Activated T-helper 1 cell treated with Interleukin-2 at 50 U/mL for 16 hours (primary cell): ENCODE results near the gene FBXW7.
"Not testable (repeated sequence)": the region's sequence is repeated elsewhere in the genome, so short reads cannot be mapped to it uniquely, and the experiment has no call there.

ENCODE experiments used
- DNase-seq: peaks from one replicate; pipeline ENCODE4 v3.0.0-alpha.2; 2020; ENCODE audit warnings: low read depth

Gene FBXW7

GRCh38 chr4:152545088-152545487 lies 9.2 kb upstream of the FBXW7 start:
- DNase-seq, result no peak

DNA sequence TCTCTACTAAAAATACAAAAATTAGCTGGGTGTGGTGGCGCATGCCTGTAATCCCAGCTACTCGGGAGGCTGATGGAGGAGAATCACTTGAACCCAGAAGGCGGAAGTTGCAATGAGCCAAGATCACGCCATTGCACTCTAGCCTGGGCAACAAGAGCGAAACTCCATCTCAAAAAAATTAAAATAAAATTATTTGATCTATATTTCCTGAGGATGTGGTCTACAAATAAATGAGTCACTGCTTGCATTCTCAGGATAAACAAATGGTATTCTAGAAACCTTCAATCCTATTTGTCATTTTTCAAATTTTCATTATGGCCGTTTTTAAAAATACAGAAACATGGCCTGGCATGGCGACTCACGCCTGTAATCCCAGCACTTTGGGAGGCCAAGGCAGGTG lies 8.6 kb upstream of the FBXW7 start:
- DNase-seq, result not testable (repeated sequence)

- DNase-seq, result no peak
Measured at GRCh38 chr4:152540941-152541340, 5.0 kb upstream of the FBXW7 start.

DNA sequence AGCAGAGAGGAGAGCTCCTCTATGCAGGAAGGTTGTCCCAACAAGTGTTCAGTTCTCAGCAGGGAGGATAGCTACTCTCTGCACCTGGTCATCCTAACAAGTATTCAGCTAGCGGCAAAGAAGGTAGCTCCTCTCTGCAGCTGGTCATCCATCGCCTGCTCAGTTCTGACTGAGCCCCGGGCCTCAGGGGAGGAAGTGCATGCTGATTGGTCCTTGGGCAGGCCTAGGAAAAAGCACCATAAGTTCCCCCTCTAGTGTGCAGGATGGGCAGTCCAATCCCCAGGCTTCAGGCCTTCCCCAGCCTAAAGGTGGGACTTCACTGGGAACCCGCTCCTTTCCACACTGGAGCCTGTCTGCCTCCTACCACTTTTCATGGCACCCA lies 4.4 kb upstream of the FBXW7 start:
- no peak for DNase-seq

DNA sequence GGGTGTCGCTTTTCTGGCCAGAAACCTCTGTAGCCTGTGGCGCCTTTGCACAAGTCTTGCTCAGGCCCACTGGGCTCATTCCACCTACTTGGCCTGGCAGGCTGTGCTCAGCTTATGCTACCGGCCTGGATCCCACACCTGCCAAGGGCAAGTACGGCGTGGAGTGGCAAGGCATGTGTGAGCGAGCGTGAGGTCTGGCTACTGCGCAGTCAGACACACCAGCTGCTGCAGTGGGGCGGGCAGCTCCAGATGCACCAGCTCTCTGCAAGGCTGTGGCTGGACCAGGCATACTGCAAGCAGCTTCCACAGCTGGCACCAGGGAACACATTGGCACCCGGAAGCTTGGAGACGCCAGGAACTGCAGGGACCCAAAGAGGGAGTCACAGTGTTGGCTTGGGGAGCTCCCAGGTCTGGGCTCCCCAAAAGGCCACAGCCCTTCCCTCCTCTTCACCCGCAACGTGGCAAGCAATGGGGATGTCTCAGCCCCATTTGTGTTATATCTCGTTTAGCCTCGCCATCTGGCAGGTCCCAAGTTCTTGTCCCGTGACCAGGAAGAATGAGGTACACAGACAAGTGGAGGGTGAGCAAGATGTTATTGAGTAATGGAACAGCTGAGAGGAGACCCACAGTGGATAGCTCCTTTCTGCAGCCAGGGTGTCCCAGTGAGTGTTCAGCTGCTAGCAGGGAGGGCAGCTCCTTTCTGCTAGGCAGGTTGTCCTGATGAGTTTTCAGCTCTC lies 3.8 kb upstream of the FBXW7 start:
- no peak for DNase-seq

DNA sequence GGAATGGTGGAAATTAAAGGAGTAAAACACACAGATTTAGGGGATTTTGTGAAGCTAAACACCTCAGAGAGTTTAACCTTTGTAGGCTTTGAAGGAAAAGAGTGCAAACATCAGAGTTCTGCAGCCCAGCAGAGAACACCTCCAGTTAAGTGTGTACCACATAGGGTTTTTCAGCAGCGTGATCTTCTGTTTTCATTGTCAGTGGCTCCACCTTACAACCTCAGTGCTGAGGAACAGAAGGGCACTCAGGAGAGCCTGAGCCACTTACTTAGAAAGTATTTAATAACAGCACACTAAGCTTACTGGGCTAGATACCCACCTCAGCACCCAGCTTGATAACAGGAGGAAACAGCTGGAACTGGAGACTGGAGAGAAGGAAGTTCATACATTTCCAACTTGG lies 2.0 kb upstream of the FBXW7 start:
- no peak for DNase-seq

- no peak for DNase-seq
Measured at GRCh38 chr4:152536545-152537182, 772 bp upstream of the FBXW7 start.

DNA sequence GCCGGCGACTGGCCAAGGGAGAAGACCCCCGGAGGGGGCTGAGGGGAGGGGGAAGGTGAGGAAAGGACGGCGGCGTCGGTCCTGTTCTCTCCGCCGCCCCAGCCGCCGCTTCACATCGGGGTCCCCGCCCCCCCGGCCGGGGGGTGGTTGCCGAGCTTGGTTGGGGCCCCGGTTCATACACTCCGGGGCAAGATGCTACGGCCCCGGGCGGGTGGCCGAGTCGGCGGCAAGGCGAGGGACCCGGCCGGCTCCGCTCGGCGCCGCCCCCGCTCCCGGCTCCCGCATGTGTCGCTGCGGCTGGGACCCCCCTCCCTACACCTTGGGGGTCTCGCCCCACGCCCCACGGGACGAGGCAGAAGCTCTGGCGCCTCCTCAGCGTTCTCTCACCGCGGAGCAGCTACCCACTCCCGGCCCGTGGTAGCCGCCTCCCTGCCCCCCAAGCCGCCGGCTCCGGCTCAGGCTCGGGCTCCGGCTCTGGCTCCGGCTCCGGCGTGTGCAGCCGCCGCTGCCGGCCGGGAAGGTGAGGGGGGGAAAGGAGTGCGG lies 461 bp downstream of the FBXW7 start:
- DNase-seq, result peak; percentile 26

DNA sequence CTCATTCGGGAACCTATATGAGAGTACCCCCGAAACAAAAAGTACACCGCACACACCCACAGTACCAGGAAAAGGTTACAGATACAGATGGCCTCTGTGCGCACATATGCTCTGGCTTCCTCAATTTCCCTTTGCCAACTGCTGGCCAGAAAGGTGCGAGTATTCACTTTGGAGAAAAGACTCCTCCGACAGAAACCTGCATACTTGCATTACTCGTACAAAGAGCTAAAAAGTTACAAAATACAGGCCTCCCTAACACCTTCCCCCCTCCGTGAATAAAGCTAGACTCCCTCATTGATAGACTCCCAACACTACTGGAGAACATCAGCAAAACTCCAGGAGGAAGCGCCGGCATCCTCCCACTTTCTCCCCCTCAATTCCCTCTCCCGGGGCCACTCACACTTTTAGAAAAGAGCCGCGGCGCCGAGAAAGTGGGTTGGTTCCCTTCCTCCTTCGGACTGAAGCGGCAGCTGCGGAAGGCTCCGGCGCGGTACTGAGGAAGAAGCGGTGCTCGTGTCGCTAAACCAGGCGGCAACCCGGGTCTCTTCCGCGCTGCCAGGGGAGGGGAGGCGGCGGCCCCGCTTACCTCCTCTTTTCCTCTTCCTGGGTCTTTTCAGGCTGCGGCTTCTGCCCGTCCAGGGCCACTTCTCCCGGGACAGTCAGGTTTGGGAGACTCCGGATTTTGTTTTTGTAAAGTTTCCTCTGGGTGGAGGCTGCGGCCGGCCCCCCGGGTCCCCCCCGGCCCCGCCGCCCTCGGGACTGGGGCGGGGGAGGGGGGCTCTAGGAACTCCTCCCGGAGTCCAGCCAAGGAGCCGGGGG lies 1.1 kb downstream of the FBXW7 start:
- peak; percentile 32 for DNase-seq

DNA sequence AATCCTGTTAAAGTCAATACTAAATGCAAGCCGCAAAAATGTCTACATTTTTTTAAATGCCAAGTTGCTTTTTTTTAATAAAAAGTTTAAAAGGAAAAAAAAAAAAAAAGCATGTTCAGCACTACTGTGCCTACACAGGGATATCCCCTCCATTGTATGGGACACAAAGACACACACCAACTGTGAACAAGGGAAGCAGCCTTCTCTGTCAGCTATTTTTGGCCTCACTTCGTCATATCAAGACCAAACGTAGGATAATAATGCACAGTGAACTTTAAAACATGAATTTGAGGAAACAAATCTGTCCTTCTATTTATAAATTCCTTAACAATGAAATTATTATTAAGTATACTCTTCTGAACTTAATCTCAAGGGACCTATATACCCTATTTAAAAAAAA lies 4.4 kb downstream of the FBXW7 start:
- DNase-seq, result no peak

- no peak for DNase-seq
Measured at GRCh38 chr4:152530600-152530999, 5.3 kb downstream of the FBXW7 start.

DNA sequence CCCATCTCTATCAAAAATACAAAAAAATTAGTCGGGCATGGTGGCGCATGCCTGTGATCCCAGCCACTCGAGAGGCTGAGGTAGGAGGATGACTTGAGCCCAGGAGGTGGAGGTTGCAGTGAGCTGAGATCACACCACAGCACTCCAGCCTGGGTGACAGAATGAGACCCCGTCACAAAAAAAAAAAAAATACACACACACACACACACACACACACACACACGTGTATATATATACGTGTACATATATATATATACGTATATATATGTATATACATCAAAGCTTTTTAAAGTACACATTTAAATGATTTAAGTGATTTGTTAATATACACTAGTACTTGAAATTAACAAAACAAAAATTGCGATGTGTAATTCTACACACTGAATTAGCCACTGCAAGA lies 6.0 kb downstream of the FBXW7 start:
- DNase-seq, result no peak

DNA sequence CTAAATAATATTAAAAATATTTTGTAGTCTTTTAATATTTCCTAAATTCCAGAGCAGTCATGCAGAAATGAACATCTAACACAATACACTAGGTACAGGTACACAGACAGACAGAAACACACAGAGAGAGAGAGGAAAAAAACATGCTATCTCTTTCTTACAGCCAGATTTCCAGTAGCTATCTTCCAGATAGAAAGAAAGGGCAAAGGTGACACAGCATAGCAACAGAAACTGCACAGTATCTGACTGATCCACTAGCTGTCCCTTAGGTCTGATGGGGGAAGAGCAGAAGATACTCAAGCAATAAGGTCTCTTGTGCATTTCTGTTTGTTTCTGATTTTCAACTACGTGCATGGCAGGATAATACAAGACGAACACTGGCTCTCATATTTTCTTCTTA lies 7.8 kb downstream of the FBXW7 start:
- DNase-seq, result no peak

- no peak for DNase-seq
Measured at GRCh38 chr4:152525878-152526277, 10.0 kb downstream of the FBXW7 start.

DNA sequence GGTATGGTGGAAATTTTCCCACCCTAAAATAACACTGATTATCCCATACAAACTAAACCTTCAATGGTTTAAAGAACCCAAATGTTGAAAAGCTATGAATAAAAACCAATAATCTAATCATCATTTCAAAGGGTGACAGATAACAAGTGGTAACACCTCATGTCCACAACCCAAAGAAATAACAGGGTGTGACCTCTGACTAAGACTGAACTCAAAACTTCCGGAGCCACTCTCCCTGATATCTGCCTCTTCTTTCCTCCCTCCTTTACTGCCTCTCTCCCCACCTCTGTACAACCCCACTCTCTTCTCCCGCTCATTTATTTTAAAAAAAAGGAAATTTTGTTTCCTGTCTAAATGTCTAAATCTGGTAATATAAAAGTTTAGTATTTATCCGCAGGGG lies 11.5 kb downstream of the FBXW7 start:
- DNase-seq, result no peak

DNA sequence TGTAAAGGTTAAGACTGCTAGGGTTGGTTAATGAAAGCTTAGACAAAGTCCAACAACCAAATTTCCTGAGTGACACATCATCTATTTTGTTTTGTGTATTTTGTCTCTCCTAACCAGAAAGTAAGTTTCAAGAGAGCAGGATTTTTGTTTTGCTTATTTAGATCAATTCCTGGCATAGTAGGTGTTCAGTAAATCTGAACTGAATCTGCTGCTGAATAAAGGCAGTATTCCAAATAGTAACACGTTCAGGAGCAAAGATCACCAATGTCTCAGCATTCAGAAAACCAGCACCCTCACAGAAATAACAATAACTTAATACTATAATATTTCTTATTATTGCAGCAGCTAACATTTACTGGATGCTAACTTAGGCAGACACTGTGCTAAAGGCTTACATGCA lies 12.2 kb downstream of the FBXW7 start:
- DNase-seq, result no peak

- DNase-seq, result no peak
Measured at GRCh38 chr4:152522754-152523153, 13.1 kb downstream of the FBXW7 start.

DNA sequence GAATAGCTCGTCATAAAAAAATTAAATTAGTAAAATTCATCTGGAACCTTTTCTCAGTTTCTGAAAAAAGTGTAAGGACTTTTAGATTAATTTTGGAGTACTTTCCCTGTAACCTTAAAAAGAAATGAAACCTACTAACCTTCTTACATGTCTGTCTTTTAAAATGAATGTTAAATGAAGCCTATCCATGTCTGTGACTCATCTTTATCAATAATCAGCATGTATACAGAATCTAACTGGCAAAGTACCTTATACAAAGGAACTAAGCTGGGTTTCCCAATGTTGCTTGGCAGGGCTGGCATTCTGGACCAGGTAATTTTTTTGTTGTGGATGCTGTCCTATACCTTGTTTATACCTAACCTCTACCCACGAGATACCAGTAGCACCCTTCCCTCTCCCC lies 13.6 kb downstream of the FBXW7 start:
- DNase-seq, result no peak

GRCh38 chr4:152516156-152516555 lies 19.7 kb downstream of the FBXW7 start:
- DNase-seq, result no peak

DNA sequence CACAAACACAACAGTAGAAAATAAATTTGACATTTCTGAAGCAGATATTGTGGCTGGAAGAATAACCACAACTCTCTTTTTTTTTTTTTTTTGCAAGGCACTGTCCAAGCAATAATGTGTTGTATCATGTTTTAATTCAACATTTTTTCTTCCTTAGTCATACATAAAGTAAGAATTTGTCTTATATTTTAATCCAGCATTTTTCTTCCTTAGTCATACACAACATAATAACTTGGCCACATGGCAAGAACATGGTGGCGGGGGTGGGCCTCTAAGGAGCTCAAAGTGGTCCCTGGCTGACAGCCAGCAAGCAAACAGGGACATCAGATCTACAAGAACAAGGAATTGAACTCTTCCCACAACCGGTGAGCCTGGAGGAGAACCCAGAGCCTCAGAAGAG lies 20.2 kb downstream of the FBXW7 start:
- no peak for DNase-seq

DNA sequence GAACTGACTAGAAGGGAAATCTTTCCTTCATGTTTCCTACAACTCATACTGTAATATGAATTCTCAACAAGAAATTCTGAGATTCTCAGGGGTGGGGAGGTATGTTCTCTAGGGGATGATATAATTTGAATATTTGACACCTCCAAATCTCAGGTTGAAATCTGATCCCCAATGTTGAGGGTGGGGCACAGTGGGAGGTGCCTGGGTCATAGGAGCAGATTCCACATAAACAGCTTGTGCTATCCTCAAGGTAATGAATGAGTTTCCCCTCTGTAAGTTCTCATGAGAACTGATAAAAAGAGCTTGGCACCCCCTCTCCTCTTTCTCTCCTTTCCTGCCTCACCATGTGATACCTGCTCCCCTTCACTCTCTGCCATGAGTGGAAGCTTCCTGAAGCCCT lies 21.5 kb downstream of the FBXW7 start:
- DNase-seq, result no peak

DNA sequence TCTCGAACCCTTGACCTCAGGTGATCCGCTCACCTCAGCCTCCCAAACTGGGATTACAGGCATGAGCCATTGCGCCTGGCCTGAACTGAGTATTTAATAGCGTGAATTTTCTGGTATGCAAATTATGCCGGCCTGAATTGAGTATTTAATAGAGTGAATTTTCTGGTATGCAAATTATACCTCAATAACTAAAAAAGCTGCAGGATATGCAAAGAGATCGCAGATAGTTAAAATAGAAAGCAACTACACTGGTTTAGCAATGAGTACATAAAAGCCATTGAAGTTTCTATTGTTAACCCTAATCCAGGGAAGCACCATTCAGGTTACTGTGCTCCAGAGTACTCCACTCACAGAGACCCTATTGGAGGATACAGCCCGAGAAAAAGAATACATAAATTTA lies 22.8 kb downstream of the FBXW7 start:
- DNase-seq, result no peak

GRCh38 chr4:152512483-152512882 lies 23.4 kb downstream of the FBXW7 start:
- no peak for DNase-seq
